Mononuclear cell (primary cell): ENCODE results near the gene GPC5. TPM values are rescaled to one million over a fixed set of nuclear protein-coding genes. Genes with fewer than 3 reads are reported as not detected.

ENCODE experiments used
- total RNA-seq: library from RNA; depleted of rRNA; stranded (reverse); fragments of >200 nt; gene quantifications from one replicate; pipeline ENCODE4 v1.2.3, GENCODE V29; 2012

Gene GPC5
- total RNA-seq, 1 donor, result 0.21 TPM

Other genes starting within 250 kb of the GPC5 start
- 20.3 TPM for gene MIR17HG, start 50.9 kb upstream of the GPC5 start, total RNA-seq